Measurements from ENCODE around the gene HNF1B. TPM values are rescaled to one million over a fixed set of nuclear protein-coding genes. Genes with fewer than 3 reads are reported as not detected.
A peak's percentile ranks its signal among the peaks of the same experiment; 100 is the strongest.

The HNF1B gene
- total RNA-seq, 1 donor from 2014 or later: 40.0 TPM

- H3K36me3 Mint-ChIP-seq (ENCODE audit: low read depth): peaks cover 9% of the 10 kb centered on the region
- peaks cover 11% of the 10 kb centered on the region for H3K4me1 Mint-ChIP-seq
- DNase-seq: no peak
- no peak overlapping the region for H3K4me3 Mint-ChIP-seq
- H3K9me3 Mint-ChIP-seq: no peaks in the 10 kb centered on the region
- ChIA-PET POLR2A (no interaction called here), CTCF (interaction anchor here (7.1 kb wide), 1 partner anchor 85 kb away, joined by 84 read pairs; no protein-coding TSS in a partner anchor)
- ATAC-seq (ENCODE audit: low read depth): no peak
- intact Hi-C loops (cut with micrococcal nuclease): no loop called here
- TF ChIP-seq CTCF (IDR thresholded peaks at IDR 0.05): no peak
- no peak overlapping the region for H3K27ac Mint-ChIP-seq
- peaks cover 11% of the 10 kb centered on the region for H3K27me3 Mint-ChIP-seq
Measured at GRCh38 chr17:37706446-37706845, 38.4 kb downstream of the HNF1B start.

DNA sequence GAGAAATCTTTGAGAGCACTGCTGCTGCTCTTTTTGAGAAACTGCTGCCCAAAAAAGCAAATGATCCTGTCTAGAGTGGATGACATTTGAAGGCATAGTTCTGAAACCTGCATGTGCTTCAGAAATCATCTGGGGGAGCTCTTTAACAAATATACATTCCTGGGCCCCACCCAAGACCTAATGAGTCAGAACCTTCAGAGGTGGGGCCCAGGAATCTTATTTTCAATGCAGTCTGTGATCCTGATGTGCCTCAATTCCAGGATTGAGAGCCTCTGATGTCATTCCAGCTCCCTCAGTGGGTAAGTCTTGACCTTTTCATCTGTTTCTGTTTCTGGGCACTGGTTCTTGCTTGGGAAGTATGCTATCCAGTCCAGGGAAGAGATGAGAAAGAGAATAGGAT lies 42.3 kb downstream of the HNF1B start:
- TF ChIP-seq CTCF (IDR thresholded peaks at IDR 0.05): no peak
- intact Hi-C loops (cut with micrococcal nuclease): no loop called here
- no peaks in the 10 kb centered on the region for H3K9me3 Mint-ChIP-seq
- DNase-seq: no peak
- H3K27me3 Mint-ChIP-seq: peaks cover 6% of the 10 kb centered on the region
- no peak for ATAC-seq (ENCODE audit: low read depth)
- no peak overlapping the region for H3K4me3 Mint-ChIP-seq
- ChIA-PET CTCF (interaction anchor here (1.1 to 7.1 kb wide), 3 partner anchors 89 to 116 kb away, joined by 3 to 84 read pairs (median 14); no protein-coding TSS in a partner anchor), POLR2A (interaction anchor here (0.6 to 1.4 kb wide), 2 partner anchors 43 to 1608 kb away, joined by 3 to 4 read pairs; no protein-coding TSS in a partner anchor)
- peaks cover 13% of the 10 kb centered on the region for H3K36me3 Mint-ChIP-seq (ENCODE audit: low read depth)
- no peak overlapping the region for H3K27ac Mint-ChIP-seq
- peaks cover 17% of the 10 kb centered on the region for H3K4me1 Mint-ChIP-seq

- peak overlapping the region; percentile 57 for H3K27ac Mint-ChIP-seq
- peaks cover 17% of the 10 kb centered on the region for H3K4me1 Mint-ChIP-seq
- DNase-seq (peak; percentile 44), ATAC-seq (ENCODE audit: low read depth) (peak; percentile 84)
- peaks cover 6% of the 10 kb centered on the region for H3K27me3 Mint-ChIP-seq
- intact Hi-C loops (cut with micrococcal nuclease): loop anchor here (1.0 to 2.0 kb wide), 4 partner anchors 41 to 143 kb away; no protein-coding TSS in a partner anchor
- H3K36me3 Mint-ChIP-seq (ENCODE audit: low read depth): peaks cover 15% of the 10 kb centered on the region
- peak overlapping the region; percentile 76 for H3K4me3 Mint-ChIP-seq
- CTCF ChIA-PET: interaction anchor here (1.0 to 7.1 kb wide), 4 partner anchors 10 to 114 kb away, joined by 3 to 84 read pairs (median 6); no protein-coding TSS in a partner anchor
- H3K9me3 Mint-ChIP-seq: no peaks in the 10 kb centered on the region
- peak; percentile 84 for TF ChIP-seq CTCF (IDR thresholded peaks at IDR 0.05)
- POLR2A ChIA-PET: interaction anchor here (1.4 kb wide), 1 partner anchor 44 kb away, joined by 4 read pairs; no protein-coding TSS in a partner anchor
Measured at GRCh38 chr17:37701496-37701898, 43.4 kb downstream of the HNF1B start.

DNA sequence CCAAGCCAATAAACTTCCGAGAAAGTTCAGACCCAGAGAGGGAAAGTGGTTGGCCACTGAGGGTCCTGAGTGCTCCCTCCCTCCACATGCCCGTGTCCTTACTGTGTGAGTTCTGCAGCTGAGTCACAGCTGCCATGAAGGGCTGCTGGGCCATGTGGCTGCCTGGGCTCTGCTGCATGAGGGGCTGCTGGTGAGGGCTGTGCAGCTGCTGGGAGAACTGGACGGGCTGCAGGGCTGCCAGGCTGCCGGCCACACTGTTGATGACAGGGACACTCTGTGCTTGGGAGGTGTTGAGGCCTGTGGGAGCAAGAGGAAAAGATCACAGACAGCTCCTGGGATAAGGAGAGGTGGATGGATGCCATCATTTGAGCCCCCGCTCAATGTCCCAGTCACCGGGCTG lies 44.0 kb downstream of the HNF1B start:
- Mint-ChIP-seq H3K4me3 (no peak overlapping the region), H3K4me1 (peaks cover 17% of the 10 kb centered on the region), H3K27ac (no peak overlapping the region), H3K9me3 (no peaks in the 10 kb centered on the region), H3K36me3 (ENCODE audit: low read depth) (peaks cover 16% of the 10 kb centered on the region), H3K27me3 (peaks cover 3% of the 10 kb centered on the region)
- no peak for ATAC-seq (ENCODE audit: low read depth)
- DNase-seq: no peak
- TF ChIP-seq CTCF (IDR thresholded peaks at IDR 0.05): no peak
- intact Hi-C loops (cut with micrococcal nuclease): loop anchor here (1.0 to 2.0 kb wide), 4 partner anchors 42 to 143 kb away; no protein-coding TSS in a partner anchor
- ChIA-PET POLR2A (no interaction called here), CTCF (interaction anchor here (0.7 to 7.1 kb wide), 5 partner anchors 11 to 115 kb away, joined by 3 to 84 read pairs (median 3); partner anchors contain the start of gene HNF1B)

GRCh38 chr17:37699285-37699973 lies 45.4 kb downstream of the HNF1B start:
- no peak for TF ChIP-seq CTCF (IDR thresholded peaks at IDR 0.05)
- no peaks in the 10 kb centered on the region for H3K9me3 Mint-ChIP-seq
- ChIA-PET POLR2A (interaction anchor here (0.6 kb wide), 1 partner anchor 45 kb away, joined by 7 read pairs; no protein-coding TSS in a partner anchor), CTCF (interaction anchor here (0.9 to 7.1 kb wide), 4 partner anchors 83 to 117 kb away, joined by 3 to 84 read pairs (median 7); no protein-coding TSS in a partner anchor)
- no peak for DNase-seq
- no peak for ATAC-seq (ENCODE audit: low read depth)
- intact Hi-C loops (cut with micrococcal nuclease): no loop called here
- no peak overlapping the region for H3K27ac Mint-ChIP-seq
- peaks cover 17% of the 10 kb centered on the region for H3K4me1 Mint-ChIP-seq
- H3K4me3 Mint-ChIP-seq: no peak overlapping the region
- H3K27me3 Mint-ChIP-seq: peaks cover 2% of the 10 kb centered on the region
- H3K36me3 Mint-ChIP-seq (ENCODE audit: low read depth): peaks cover 15% of the 10 kb centered on the region

All from activated B cell treated with CpG ODN at 0.5 μM for 24 hours (primary cell).